ENCODE results near the gene MYLK.

MYLK gene

DNA sequence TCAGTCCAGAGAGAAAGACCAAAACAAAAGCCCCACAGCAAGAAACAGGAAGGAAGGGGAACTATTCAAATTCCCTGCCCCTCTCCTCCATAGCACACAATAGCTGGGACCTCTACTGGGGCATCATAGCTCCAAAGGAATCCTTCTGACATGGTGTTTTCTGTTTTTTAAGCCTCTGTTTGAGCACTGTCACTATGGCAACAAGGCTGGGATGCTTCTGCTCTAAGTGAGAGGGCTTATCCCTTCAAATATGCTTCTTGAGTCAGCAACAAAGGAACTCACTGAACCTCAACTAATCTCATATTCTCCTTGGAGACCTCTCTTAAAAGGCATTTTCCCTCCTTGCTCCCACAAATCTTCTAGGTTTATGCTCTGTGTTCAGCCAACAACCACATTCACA lies 40.5 kb downstream of the MYLK start:
- DNase-seq (ENCODE audit: low read depth): no peak
- TF ChIP-seq, protein P1, sequence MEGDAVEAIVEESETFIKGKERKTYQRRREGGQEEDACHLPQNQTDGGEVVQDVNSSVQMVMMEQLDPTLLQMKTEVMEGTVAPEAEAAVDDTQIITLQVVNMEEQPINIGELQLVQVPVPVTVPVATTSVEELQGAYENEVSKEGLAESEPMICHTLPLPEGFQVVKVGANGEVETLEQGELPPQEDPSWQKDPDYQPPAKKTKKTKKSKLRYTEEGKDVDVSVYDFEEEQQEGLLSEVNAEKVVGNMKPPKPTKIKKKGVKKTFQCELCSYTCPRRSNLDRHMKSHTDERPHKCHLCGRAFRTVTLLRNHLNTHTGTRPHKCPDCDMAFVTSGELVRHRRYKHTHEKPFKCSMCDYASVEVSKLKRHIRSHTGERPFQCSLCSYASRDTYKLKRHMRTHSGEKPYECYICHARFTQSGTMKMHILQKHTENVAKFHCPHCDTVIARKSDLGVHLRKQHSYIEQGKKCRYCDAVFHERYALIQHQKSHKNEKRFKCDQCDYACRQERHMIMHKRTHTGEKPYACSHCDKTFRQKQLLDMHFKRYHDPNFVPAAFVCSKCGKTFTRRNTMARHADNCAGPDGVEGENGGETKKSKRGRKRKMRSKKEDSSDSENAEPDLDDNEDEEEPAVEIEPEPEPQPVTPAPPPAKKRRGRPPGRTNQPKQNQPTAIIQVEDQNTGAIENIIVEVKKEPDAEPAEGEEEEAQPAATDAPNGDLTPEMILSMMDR (IDR thresholded peaks at IDR 0.05; ENCODE audit: control insufficient read depth, extremely low read depth, insufficient read depth): no peak
- no peak overlapping the region for H3K4me3 ChIP-seq (ENCODE audit: low read depth, low read length)

GRCh38 chr3:123842711-123843110 lies 41.4 kb downstream of the MYLK start:
- TF ChIP-seq, protein P1 (IDR thresholded peaks at IDR 0.05; ENCODE audit: control insufficient read depth, extremely low read depth, insufficient read depth): no peak
- H3K4me3 ChIP-seq (ENCODE audit: low read depth, low read length): no peak overlapping the region

DNA sequence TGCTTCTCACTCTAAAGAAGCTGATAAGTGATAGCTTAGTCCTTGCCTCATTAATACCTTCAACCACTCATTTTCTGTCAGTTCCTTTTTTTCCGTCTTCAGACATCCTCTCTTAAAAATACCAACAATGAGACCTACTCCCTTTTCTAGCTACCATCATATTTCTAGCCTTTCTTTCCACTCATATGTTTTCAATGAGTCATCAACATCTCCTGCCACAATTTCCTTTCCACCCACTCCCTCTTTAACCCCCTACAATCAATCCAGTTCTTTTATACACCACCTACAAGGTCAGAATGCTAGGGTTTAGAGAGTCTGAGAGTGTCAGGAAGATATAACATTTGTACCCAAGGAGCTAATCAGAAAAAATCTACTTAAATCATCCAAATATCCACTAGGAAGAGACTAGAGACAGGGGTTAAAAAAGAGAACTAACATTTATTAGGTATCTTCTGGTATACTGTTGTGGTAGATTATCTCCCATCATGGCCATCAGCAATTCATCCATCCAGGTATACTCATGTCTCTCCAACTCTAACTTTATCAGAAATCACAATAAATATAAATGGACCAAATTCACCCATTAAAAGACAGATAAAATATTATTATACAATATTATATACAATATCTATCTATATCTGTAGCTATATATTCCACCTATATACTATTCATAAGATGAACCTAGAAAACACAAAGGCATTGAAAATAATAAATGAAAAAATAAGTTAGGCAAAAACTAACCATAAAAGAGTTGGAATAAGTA lies 42.5 kb downstream of the MYLK start:
- TF ChIP-seq, protein P1 (IDR thresholded peaks at IDR 0.05; ENCODE audit: control insufficient read depth, extremely low read depth, insufficient read depth): no peak
- H3K4me3 ChIP-seq (ENCODE audit: low read depth, low read length): no peak overlapping the region
- DNase-seq (ENCODE audit: low read depth): no peak

More at GRCh38 chr3:123842711-123843110, 41.4 kb downstream of the MYLK start:
- no peak for DNase-seq (ENCODE audit: low read depth)

GRCh38 chr3:123840961-123841360 lies 43.2 kb downstream of the MYLK start:
- no peak for DNase-seq (ENCODE audit: low read depth)
- no peak overlapping the region for H3K4me3 ChIP-seq (ENCODE audit: low read depth, low read length)
- TF ChIP-seq, protein P1 (IDR thresholded peaks at IDR 0.05; ENCODE audit: control insufficient read depth, extremely low read depth, insufficient read depth): no peak

DNA sequence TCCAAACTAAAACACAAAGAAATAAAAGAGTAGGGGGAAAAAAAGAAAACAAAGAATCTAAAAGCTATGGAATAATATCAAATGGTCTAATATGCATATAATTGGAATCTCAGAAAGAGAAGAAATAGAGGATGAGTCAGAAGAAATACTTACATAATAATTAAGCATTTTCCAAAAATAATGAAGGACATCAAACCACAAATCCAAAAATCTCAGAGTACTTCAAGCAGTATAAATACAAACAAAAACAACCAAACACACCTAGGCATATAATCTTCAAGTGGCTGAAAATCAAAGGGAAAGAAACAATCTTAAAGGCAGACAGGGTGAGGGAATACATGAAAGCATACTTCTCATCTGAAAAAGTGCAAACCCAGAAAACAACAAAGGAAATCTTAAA lies 46.3 kb downstream of the MYLK start:
- no peak overlapping the region for H3K4me3 ChIP-seq (ENCODE audit: low read depth, low read length)
- DNase-seq (ENCODE audit: low read depth): no peak
- TF ChIP-seq, protein P1 (IDR thresholded peaks at IDR 0.05; ENCODE audit: control insufficient read depth, extremely low read depth, insufficient read depth): no peak

- H3K4me3 ChIP-seq (ENCODE audit: low read depth, low read length): no peak overlapping the region
- TF ChIP-seq, protein P1 (IDR thresholded peaks at IDR 0.05; ENCODE audit: control insufficient read depth, extremely low read depth, insufficient read depth): no peak
- DNase-seq (ENCODE audit: low read depth): no peak
Observed at GRCh38 chr3:123834631-123835030, 49.5 kb downstream of the MYLK start.

DNA sequence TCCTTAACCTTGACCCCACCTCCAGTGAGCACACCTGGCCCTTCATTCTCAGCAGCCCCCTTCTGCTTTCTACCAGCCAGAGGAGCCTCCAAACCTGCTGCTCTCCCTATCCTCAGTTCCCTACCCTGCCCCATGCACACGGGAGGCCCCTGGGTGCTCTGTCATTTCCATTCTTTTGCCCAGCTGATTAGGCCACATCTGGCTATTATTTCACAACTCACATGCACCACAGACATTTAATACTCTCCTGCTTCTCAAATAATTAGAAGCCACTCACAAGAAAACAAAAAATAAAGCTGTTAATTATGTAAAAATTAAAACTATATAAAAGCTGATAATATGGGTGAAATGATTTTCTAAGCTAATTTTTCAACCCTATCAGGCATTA lies 50.7 kb downstream of the MYLK start:
- no peak for DNase-seq (ENCODE audit: low read depth)
- TF ChIP-seq, protein P1 (IDR thresholded peaks at IDR 0.05; ENCODE audit: control insufficient read depth, extremely low read depth, insufficient read depth): no peak
- no peak overlapping the region for H3K4me3 ChIP-seq (ENCODE audit: low read depth, low read length)
